Measurements from ENCODE around the gene CIAO2A. TPM values are rescaled to one million over a fixed set of nuclear protein-coding genes. Genes with fewer than 3 reads are reported as not detected.

CIAO2A gene
- polyA plus RNA-seq, 1 donor (not counting 4 experiments of a cell fraction or from before 2014, with no cell fraction given): 111 TPM

GRCh38 chr15:64052925-64053491 is 40.6 kb downstream of the CIAO2A start:
- Histone ChIP-seq H3K27ac (ENCODE audit: control insufficient read depth, insufficient read depth, low read length) (no peak overlapping the region), H3K4me1 (ENCODE audit: control insufficient read depth, extremely low read depth, insufficient read depth, low read length) (peaks cover 2% of the 10 kb centered on the region), H4K20me1 (ENCODE audit: control insufficient read depth, extremely low read depth, insufficient read depth, low read length) (no peaks in the 10 kb centered on the region), H3K9me3 (ENCODE audit: control insufficient read depth, low read depth, low read length) (no peaks in the 10 kb centered on the region), H3K36me3 (ENCODE audit: control insufficient read depth in 2 of 2, extremely low read depth in 1 of 2, insufficient read depth in 2 of 2, low read length in 2 of 2) (no peaks in the 10 kb centered on the region), H3K4me2 (ENCODE audit: control insufficient read depth, extremely low read depth, insufficient read depth, low read depth, low read length) (no peak overlapping the region), H3K9me1 (ENCODE audit: control insufficient read depth, extremely low read depth, insufficient read depth, low read length) (no peaks in the 10 kb centered on the region), H3K9ac (ENCODE audit: control insufficient read depth, extremely low read depth, insufficient read depth, low read length) (no peak overlapping the region), H3K27me3 (ENCODE audit: control insufficient read depth, extremely low read depth, insufficient read depth, low read length) (no peaks in the 10 kb centered on the region), H3K79me2 (ENCODE audit: control insufficient read depth, insufficient read depth, low read length) (no peaks in the 10 kb centered on the region), H2AFZ (ENCODE audit: control insufficient read depth, low read length) (no peak overlapping the region), H3K4me3 (ENCODE audit: control insufficient read depth in 2 of 3, extremely low read depth in 1 of 3, insufficient read depth in 2 of 3, low read depth in 1 of 3, low read length in 3 of 3) (no peak overlapping the region)
- TF ChIP-seq CTCF (optimal IDR thresholded peaks at IDR 0.05 in 1 of 3, IDR thresholded peaks at IDR 0.05 in 1 of 3, conservative IDR thresholded peaks at IDR 0.05 in 1 of 3; ENCODE audit: extremely low read depth in 1 of 3, insufficient read depth in 2 of 3, low read length in 3 of 3) (no peak), EZH2 (IDR thresholded peaks at IDR 0.05; ENCODE audit: low read length) (no peak)
- DNase-seq (ENCODE audit: low read depth, low spot score) (no peak), FAIRE-seq (no peak)
- dilution Hi-C loops (cut with MboI; ENCODE audit: extremely low pct_ligation_motif_present, low sequenced_read_pairs): no loop called here

- H3K9me3 ChIP-seq (ENCODE audit: control insufficient read depth, low read depth, low read length): no peaks in the 10 kb centered on the region
- H3K4me2 ChIP-seq (ENCODE audit: control insufficient read depth, extremely low read depth, insufficient read depth, low read depth, low read length): no peak overlapping the region
- no peak overlapping the region for H3K9ac ChIP-seq (ENCODE audit: control insufficient read depth, extremely low read depth, insufficient read depth, low read length)
- FAIRE-seq (no peak), DNase-seq (ENCODE audit: low read depth, low spot score) (no peak)
- H3K36me3 ChIP-seq (ENCODE audit: control insufficient read depth in 2 of 2, extremely low read depth in 1 of 2, insufficient read depth in 2 of 2, low read length in 2 of 2): no peaks in the 10 kb centered on the region
- H3K9me1 ChIP-seq (ENCODE audit: control insufficient read depth, extremely low read depth, insufficient read depth, low read length): no peaks in the 10 kb centered on the region
- peaks cover 5% of the 10 kb centered on the region for H3K27me3 ChIP-seq (ENCODE audit: control insufficient read depth, extremely low read depth, insufficient read depth, low read length)
- peak overlapping the region; percentile 72 for H2AFZ ChIP-seq (ENCODE audit: control insufficient read depth, low read length)
- no peaks in the 10 kb centered on the region for H3K79me2 ChIP-seq (ENCODE audit: control insufficient read depth, insufficient read depth, low read length)
- H4K20me1 ChIP-seq (ENCODE audit: control insufficient read depth, extremely low read depth, insufficient read depth, low read length): no peaks in the 10 kb centered on the region
- no peaks in the 10 kb centered on the region for H3K4me1 ChIP-seq (ENCODE audit: control insufficient read depth, extremely low read depth, insufficient read depth, low read length)
- H3K27ac ChIP-seq (ENCODE audit: control insufficient read depth, insufficient read depth, low read length): peak overlapping the region; percentile 31
- no peak for TF ChIP-seq EZH2 (IDR thresholded peaks at IDR 0.05; ENCODE audit: low read length)
- no peak for TF ChIP-seq CTCF (optimal IDR thresholded peaks at IDR 0.05 in 1 of 3, IDR thresholded peaks at IDR 0.05 in 1 of 3, conservative IDR thresholded peaks at IDR 0.05 in 1 of 3; ENCODE audit: extremely low read depth in 1 of 3, insufficient read depth in 2 of 3, low read length in 3 of 3)
- no peak overlapping the region for H3K4me3 ChIP-seq (ENCODE audit: control insufficient read depth in 2 of 3, extremely low read depth in 1 of 3, insufficient read depth in 2 of 3, low read depth in 1 of 3, low read length in 3 of 3)
- dilution Hi-C loops (cut with MboI; ENCODE audit: extremely low pct_ligation_motif_present, low sequenced_read_pairs): no loop called here
Measured at GRCh38 chr15:64051407-64052259, 42.0 kb downstream of the CIAO2A start.

All from keratinocyte (primary cell).